HG03342 (cell line): ENCODE measurements around the gene MND1.
"Not testable (repeated sequence)": the region's sequence is repeated elsewhere in the genome, so short reads cannot be mapped to it uniquely, and the experiment has no call there.

Experiments used
- ATAC-seq: cut with Tn5 transposase; IDR thresholded peaks from one replicate; pipeline ENCODE4 v1.9.1; 2021; ENCODE audit warnings: mild to moderate bottlenecking, moderate library complexity; ENCODE audit not compliant: unreplicated experiment

Gene MND1

GRCh38 chr4:153401501-153401900 lies 57.0 kb downstream of the MND1 start:
- no peak for ATAC-seq

GRCh38 chr4:153402366-153402765 lies 57.9 kb downstream of the MND1 start:
- ATAC-seq, result no peak

- no peak for ATAC-seq
These were observed 59.2 kb downstream of the MND1 start for GRCh38 chr4:153403726-153404125.

GRCh38 chr4:153407906-153408305 lies 63.4 kb downstream of the MND1 start:
- no peak for ATAC-seq

- no peak for ATAC-seq
These were observed 64.4 kb downstream of the MND1 start for GRCh38 chr4:153408932-153409331.

GRCh38 chr4:153409412-153409811 lies 64.9 kb downstream of the MND1 start:
- ATAC-seq, result no peak

- ATAC-seq, result no peak
These were observed 65.5 kb downstream of the MND1 start for GRCh38 chr4:153409924-153410501.

GRCh38 chr4:153413842-153414241 lies 69.4 kb downstream of the MND1 start:
- no peak for ATAC-seq

- not testable (repeated sequence) for ATAC-seq
These were observed 72.0 kb downstream of the MND1 start for GRCh38 chr4:153416456-153416855.

- ATAC-seq, result no peak
These were observed 73.6 kb downstream of the MND1 start for GRCh38 chr4:153418121-153418520.

GRCh38 chr4:153418558-153418957 lies 74.1 kb downstream of the MND1 start:
- no peak for ATAC-seq

- no peak for ATAC-seq
These were observed 74.5 kb downstream of the MND1 start for GRCh38 chr4:153419029-153419428.

GRCh38 chr4:153419673-153420278 lies 75.3 kb downstream of the MND1 start:
- ATAC-seq, result no peak

- ATAC-seq, result no peak
These were observed 75.9 kb downstream of the MND1 start for GRCh38 chr4:153420361-153420760.

GRCh38 chr4:153421941-153422340 lies 77.5 kb downstream of the MND1 start:
- no peak for ATAC-seq

- peak; percentile 61 for ATAC-seq
These were observed 81.9 kb downstream of the MND1 start for GRCh38 chr4:153426207-153426885.

- no peak for ATAC-seq
These were observed 83.0 kb downstream of the MND1 start for GRCh38 chr4:153427363-153428071.

- ATAC-seq, result no peak
These were observed 84.5 kb downstream of the MND1 start for GRCh38 chr4:153428941-153429475.

GRCh38 chr4:153432965-153433753 lies 88.7 kb downstream of the MND1 start:
- ATAC-seq, result peak; percentile 92

GRCh38 chr4:153433754-153434105 lies 89.2 kb downstream of the MND1 start:
- no peak for ATAC-seq

- ATAC-seq, result no peak
These were observed 89.7 kb downstream of the MND1 start for GRCh38 chr4:153434190-153434589.
